ENCODE results near the gene ARPP19. TPM values are rescaled to one million over a fixed set of nuclear protein-coding genes. Genes with fewer than 3 reads are reported as not detected.
A peak's percentile ranks its signal among the peaks of the same experiment; 100 is the strongest.

Gene ARPP19
- polyA plus RNA-seq, 1 experiment = 29.3 TPM

GRCh38 chr15:52529341-52529924 lies 39.4 kb downstream of the ARPP19 start:
- DNase-seq (ENCODE audit: low read depth) = no peak
- POLR2A ChIA-PET = no interaction called here
- TF ChIP-seq, protein P1, sequence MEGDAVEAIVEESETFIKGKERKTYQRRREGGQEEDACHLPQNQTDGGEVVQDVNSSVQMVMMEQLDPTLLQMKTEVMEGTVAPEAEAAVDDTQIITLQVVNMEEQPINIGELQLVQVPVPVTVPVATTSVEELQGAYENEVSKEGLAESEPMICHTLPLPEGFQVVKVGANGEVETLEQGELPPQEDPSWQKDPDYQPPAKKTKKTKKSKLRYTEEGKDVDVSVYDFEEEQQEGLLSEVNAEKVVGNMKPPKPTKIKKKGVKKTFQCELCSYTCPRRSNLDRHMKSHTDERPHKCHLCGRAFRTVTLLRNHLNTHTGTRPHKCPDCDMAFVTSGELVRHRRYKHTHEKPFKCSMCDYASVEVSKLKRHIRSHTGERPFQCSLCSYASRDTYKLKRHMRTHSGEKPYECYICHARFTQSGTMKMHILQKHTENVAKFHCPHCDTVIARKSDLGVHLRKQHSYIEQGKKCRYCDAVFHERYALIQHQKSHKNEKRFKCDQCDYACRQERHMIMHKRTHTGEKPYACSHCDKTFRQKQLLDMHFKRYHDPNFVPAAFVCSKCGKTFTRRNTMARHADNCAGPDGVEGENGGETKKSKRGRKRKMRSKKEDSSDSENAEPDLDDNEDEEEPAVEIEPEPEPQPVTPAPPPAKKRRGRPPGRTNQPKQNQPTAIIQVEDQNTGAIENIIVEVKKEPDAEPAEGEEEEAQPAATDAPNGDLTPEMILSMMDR (IDR thresholded peaks at IDR 0.05; ENCODE audit: insufficient read depth, low read depth, low read length) = no peak
- no peaks in the 10 kb centered on the region for H3K27me3 ChIP-seq (ENCODE audit: control insufficient read depth, insufficient read depth, low read length)
- CTCF ChIA-PET = interaction anchor here (1.0 kb wide), 1 partner anchor 194 kb away, joined by 3 read pairs; no protein-coding TSS in a partner anchor
- H3K36me3 ChIP-seq (ENCODE audit: control insufficient read depth, insufficient read depth, low read length) = no peaks in the 10 kb centered on the region
- peak overlapping the region; percentile 75 for H3K4me3 ChIP-seq (ENCODE audit: low read depth, low read length)

- DNase-seq (ENCODE audit: low read depth) = no peak
- POLR2A ChIA-PET = no interaction called here
- H3K36me3 ChIP-seq (ENCODE audit: control insufficient read depth, insufficient read depth, low read length) = no peaks in the 10 kb centered on the region
- TF ChIP-seq, protein P1 (IDR thresholded peaks at IDR 0.05; ENCODE audit: insufficient read depth, low read depth, low read length) = 0 out of 2 replicates have a peak, but pooled peaks have one; percentile 9
- peak within 1 kb of the TSS; percentile 75 for H3K4me3 ChIP-seq (ENCODE audit: low read depth, low read length)
- CTCF ChIA-PET = interaction anchor here (0.9 to 1.2 kb wide), 3 partner anchors 194 to 450 kb away, joined by 3 read pairs; no protein-coding TSS in a partner anchor
- no peaks in the 10 kb centered on the region for H3K27me3 ChIP-seq (ENCODE audit: control insufficient read depth, insufficient read depth, low read length)
Measured at GRCh38 chr15:52528564-52529340, 40.1 kb downstream of the ARPP19 start, which contains the start of gene MYO5A. MYO5A (minus strand) TSS chr15:52528880; CDS start chr15:52528806, 74 bp downstream.

DNA sequence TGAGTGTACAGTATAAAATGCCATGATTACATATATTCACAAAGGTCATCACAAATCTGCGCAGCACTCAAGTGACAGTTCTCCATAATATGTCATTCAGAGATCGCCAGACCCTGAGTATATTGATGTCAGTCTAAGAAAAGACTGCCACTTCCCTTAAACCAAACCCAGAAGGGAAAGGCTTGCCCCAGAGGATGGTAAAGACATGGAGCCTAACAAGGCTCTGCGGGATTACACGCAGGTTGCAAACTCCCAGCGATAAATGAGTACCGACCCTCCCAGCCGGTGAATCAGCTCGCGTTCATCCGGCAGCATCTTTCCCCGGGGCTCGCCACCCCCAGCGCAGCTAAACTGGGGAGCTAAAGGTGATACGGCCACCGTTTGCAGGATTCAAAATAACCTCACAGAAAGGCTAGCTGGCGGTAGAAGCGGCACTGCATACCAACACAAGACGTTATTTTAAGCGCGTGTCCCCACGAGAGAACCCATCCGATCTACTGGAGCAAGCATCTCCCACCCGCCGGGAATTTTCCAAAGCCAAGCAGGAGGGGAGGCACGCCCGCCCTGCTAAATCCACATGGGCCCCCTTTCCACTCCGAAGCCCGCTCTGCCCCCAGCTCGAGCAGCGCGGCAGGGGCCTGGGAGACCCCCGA lies 40.8 kb downstream of the ARPP19 start:
- no peaks in the 10 kb centered on the region for H3K27me3 ChIP-seq (ENCODE audit: control insufficient read depth, insufficient read depth, low read length)
- POLR2A ChIA-PET = no interaction called here
- H3K36me3 ChIP-seq (ENCODE audit: control insufficient read depth, insufficient read depth, low read length) = no peaks in the 10 kb centered on the region
- no peak for DNase-seq (ENCODE audit: low read depth)
- TF ChIP-seq, protein P1 (IDR thresholded peaks at IDR 0.05; ENCODE audit: insufficient read depth, low read depth, low read length) = no peak
- peak overlapping the region; percentile 75 for H3K4me3 ChIP-seq (ENCODE audit: low read depth, low read length)
- CTCF ChIA-PET = interaction anchor here (0.9 to 1.2 kb wide), 3 partner anchors 206 to 449 kb away, joined by 3 read pairs; no protein-coding TSS in a partner anchor

DNA sequence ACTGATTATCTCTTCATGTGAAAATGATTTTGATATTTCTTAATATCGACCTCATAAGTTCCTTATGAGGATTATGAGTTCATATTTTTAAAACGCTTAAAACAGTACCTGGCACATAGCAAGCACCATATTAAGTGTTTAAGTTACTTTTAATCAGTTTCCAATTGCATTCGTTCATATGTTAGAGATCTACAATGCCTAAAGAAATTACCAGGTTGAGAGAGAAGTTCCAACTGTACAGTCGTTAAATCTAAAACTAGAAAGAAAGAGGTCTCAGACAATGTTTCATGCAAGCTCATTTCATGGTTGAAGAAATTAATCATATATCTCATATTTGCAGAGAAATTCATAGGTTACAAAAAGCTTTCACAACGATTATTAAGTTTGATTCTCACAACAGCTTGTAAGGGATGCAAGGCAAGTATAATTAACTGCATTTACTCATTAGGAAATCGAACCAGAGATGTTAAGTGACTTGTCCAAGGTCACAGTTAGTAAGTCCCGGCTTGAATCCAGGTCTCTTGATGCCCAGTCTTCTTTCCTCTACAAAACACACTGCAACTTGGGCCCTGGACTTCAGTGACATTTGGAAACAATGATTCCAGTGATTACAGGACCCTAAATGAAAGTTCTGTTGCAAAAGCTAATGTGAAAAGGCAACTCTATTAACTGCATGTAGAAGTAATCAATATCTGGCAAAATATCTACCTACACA lies 41.5 kb downstream of the ARPP19 start:
- no peak for DNase-seq (ENCODE audit: low read depth)
- ChIA-PET POLR2A (no interaction called here), CTCF (interaction anchor here (1.0 to 1.2 kb wide), 2 partner anchors 207 to 449 kb away, joined by 3 read pairs; no protein-coding TSS in a partner anchor)
- TF ChIP-seq, protein P1 (IDR thresholded peaks at IDR 0.05; ENCODE audit: insufficient read depth, low read depth, low read length) = no peak
- H3K4me3 ChIP-seq (ENCODE audit: low read depth, low read length) = peak overlapping the region; percentile 75
- no peaks in the 10 kb centered on the region for H3K36me3 ChIP-seq (ENCODE audit: control insufficient read depth, insufficient read depth, low read length)
- no peaks in the 10 kb centered on the region for H3K27me3 ChIP-seq (ENCODE audit: control insufficient read depth, insufficient read depth, low read length)

Data from BJ (cell line).